Endothelial cell of umbilical vein (primary cell): Measurements from ENCODE around the gene FAM174B. TPM values are rescaled to one million over a fixed set of nuclear protein-coding genes. Genes with fewer than 3 reads are reported as not detected.

ENCODE experiments used
- BruUV-seq: library from RNA; stranded (reverse); fragments of 400-500 nt; replicated peaks from 2 replicates; lab custom pipeline; 2021; lab: Mats Ljungman, UMichigan
- CTCF ChIA-PET: fragments of 300-600, 350-600 bp; sonication (Branson Sonifier 250); formaldehyde crosslinking; loops from one replicate; lab custom pipeline; 2021; ENCODE audit warnings: antibody characterized with exemption, inconsistent platforms; lab: Charles Lee
- POLR2A ChIA-PET: fragments of 300-600, 350-600 bp; sonication (Branson Sonifier 250); formaldehyde crosslinking; loops from one replicate; lab custom pipeline; 2021; ENCODE audit warnings: antibody characterized with exemption, inconsistent platforms; lab: Charles Lee
- DNase-seq: peaks from one replicate; pipeline ENCODE4 v3.0.0-alpha.2; 2011; ENCODE audit warnings: low read depth, low spot score
- FAIRE-seq: peaks from 2 replicates; lab custom pipeline; 2011; peaks lifted over from hg19 to GRCh38; lab: Jason Lieb, UNC
- H2AFZ ChIP-seq: 2 replicates; pipeline ENCODE4 v1.6.0; 2012; ENCODE audit warnings: low read depth, low read length, control low read depth, inconsistent platforms
- H3K27ac ChIP-seq: 2 replicates; pipeline ENCODE4 v1.5.1; 2011; ENCODE audit warnings: low read depth, mild to moderate bottlenecking, control low read depth, low read length, moderate library complexity; ENCODE audit not compliant: insufficient read depth
- H3K27me3 ChIP-seq, 2 experiments: 2 replicates each; pipeline versions ENCODE4 v1.6.0 to v1.6.1; 2011; ENCODE audit warnings: low read length in 2 of 2, mixed read lengths in 1 of 2; ENCODE audit not compliant: control insufficient read depth in 2 of 2, insufficient read depth in 2 of 2
- H3K36me3 ChIP-seq, 2 experiments: 2 replicates in 1 of 2; 3 replicates in 1 of 2; pipeline ENCODE4 v1.5.1; 2011; ENCODE audit warnings: low read length in 2 of 2, mild to moderate bottlenecking in 1 of 2, moderate library complexity in 1 of 2; ENCODE audit not compliant: control insufficient read depth in 2 of 2, insufficient read depth in 2 of 2; ENCODE audit errors: extremely low read depth in 1 of 2
- H3K4me1 ChIP-seq: 3 replicates; pipeline ENCODE4 v1.5.1; 2011; ENCODE audit warnings: mild to moderate bottlenecking, low read length; ENCODE audit not compliant: control insufficient read depth, insufficient read depth; ENCODE audit errors: extremely low read depth
- H3K4me2 ChIP-seq: 2 replicates; pipeline ENCODE4 v1.6.1; 2011; ENCODE audit warnings: low read length, control low read depth, mixed read lengths; ENCODE audit not compliant: insufficient read depth
- H3K4me3 ChIP-seq, 3 experiments: fragments of 200-600 bp in 1 of 3; sonication (generic), shearing (Covaris generic) in 1 of 3; replicated peaks in 1 of 3; 2 replicates each; pipeline ENCODE4 v1.5.1; 2011 to 2016; ENCODE audit warnings: control low read depth in 3 of 3, low read length in 3 of 3, mild to moderate bottlenecking in 2 of 3, inconsistent platforms in 1 of 3, low read depth in 1 of 3, moderate library complexity in 1 of 3; ENCODE audit not compliant: insufficient read depth in 1 of 3
- H3K79me2 ChIP-seq: 2 replicates; pipeline ENCODE4 v1.6.0; 2012; ENCODE audit warnings: low read length, inconsistent platforms; ENCODE audit not compliant: control insufficient read depth, insufficient read depth
- H3K9ac ChIP-seq: replicated peaks from 2 replicates; pipeline ENCODE3; 2011; ENCODE audit warnings: low read length, control low read depth; ENCODE audit not compliant: insufficient read depth; ENCODE audit errors: extremely low read depth
- H3K9me1 ChIP-seq: replicated peaks from 3 replicates; pipeline ENCODE4 v1.6.0; 2011; ENCODE audit warnings: mild to moderate bottlenecking, low read length; ENCODE audit not compliant: control insufficient read depth, insufficient read depth; ENCODE audit errors: extremely low read depth
- H3K9me3 ChIP-seq: replicated peaks from 2 replicates; pipeline ENCODE4 v1.5.1; 2012; ENCODE audit warnings: low read length, inconsistent platforms; ENCODE audit not compliant: control insufficient read depth, insufficient read depth
- H4K20me1 ChIP-seq: replicated peaks from 2 replicates; pipeline ENCODE3; 2011; ENCODE audit warnings: mild to moderate bottlenecking, low read length; ENCODE audit not compliant: control insufficient read depth, insufficient read depth; ENCODE audit errors: extremely low read depth
- CTCF ChIP-seq, 2 donors: IDR thresholded peaks; 1 replicate in 1 of 2; 2 replicates in 1 of 2; pipeline ENCODE4 v1.5.1; 2011; ENCODE audit warnings: low read length in 2 of 2, mild to moderate bottlenecking in 2 of 2, moderate library complexity in 2 of 2, control low read depth in 1 of 2, inconsistent platforms in 1 of 2, low read depth in 1 of 2; ENCODE audit not compliant: insufficient read depth in 1 of 2; ENCODE audit errors: extremely low read depth in 1 of 2
- EZH2 ChIP-seq: IDR thresholded peaks from 2 replicates; pipeline ENCODE4 v1.6.1; 2012; ENCODE audit warnings: borderline replicate concordance, low read depth, mild to moderate bottlenecking, moderate library complexity, low read length, inconsistent platforms; ENCODE audit not compliant: severe bottlenecking
- FOS ChIP-seq: IDR thresholded peaks from 2 replicates; pipeline ENCODE4 v1.6.1; 2011; ENCODE audit warnings: mild to moderate bottlenecking, low read length, moderate library complexity, borderline replicate concordance; ENCODE audit not compliant: insufficient read depth
- GATA2 ChIP-seq: IDR thresholded peaks from 2 replicates; pipeline ENCODE4 v1.7.0; 2011; ENCODE audit warnings: low read depth, mild to moderate bottlenecking, moderate library complexity, mixed read lengths, low read length; ENCODE audit not compliant: insufficient read length, insufficient read depth
- JUN ChIP-seq: IDR thresholded peaks from 2 replicates; pipeline ENCODE4 v1.6.1; 2011; ENCODE audit warnings: borderline replicate concordance, low read depth; ENCODE audit not compliant: insufficient read length, insufficient read depth
- MAX ChIP-seq: IDR thresholded peaks from 2 replicates; pipeline ENCODE4 v1.6.1; 2011; ENCODE audit not compliant: insufficient read depth, insufficient read length
- MYC ChIP-seq: IDR thresholded peaks from one replicate; pipeline ENCODE4 v1.6.1; 2011; ENCODE audit warnings: mild to moderate bottlenecking, low read depth, low read length
- POLR2A ChIP-seq: IDR thresholded peaks from 2 replicates; pipeline ENCODE4 v1.6.1; 2012; ENCODE audit warnings: low read depth, mild to moderate bottlenecking, control low read depth, low read length
- POLR2AphosphoS5 ChIP-seq: IDR thresholded peaks from 2 replicates; pipeline ENCODE4 v1.6.1; 2012; ENCODE audit warnings: low read depth, mild to moderate bottlenecking, control low read depth, low read length, moderate library complexity; ENCODE audit not compliant: insufficient read depth
- dilution Hi-C: fragments of 300-500 bp; cut with MboI; formaldehyde crosslinking; loops from one replicate; pipeline ENCODE4 v1.15.0; 2019; ENCODE audit warnings: low sequenced_read_pairs; ENCODE audit not compliant: extremely low pct_ligation_motif_present
- intact Hi-C: fragments of 100-400 bp; cut with micrococcal nuclease; formaldehyde crosslinking; loops from one replicate; pipeline ENCODE4 v1.10.0; 2022
- polyA plus RNA-seq, 4 experiments: library from polyadenylated mRNA; depleted of rRNA in 3 of 4; stranded (reverse) in 3 of 4; unstranded in 1 of 4; fragments of >200 nt; gene quantifications; 2 replicates each; pipeline versions ENCODE4 v1.2.1 to v1.2.3, GENCODE V29; 2011 to 2012; ENCODE audit warnings: missing spikeins in 1 of 4
- total RNA-seq: library from RNA; stranded (reverse); gene quantifications from 2 replicates; pipeline ENCODE4 v1.2.3, GENCODE V29; 2021

The FAM174B gene
- total and polyA plus RNA-seq, 2 donors (not counting 3 experiments of a cell fraction or from before 2014, with no cell fraction given): 25.9 to 30.2 TPM

GRCh38 chr15:92675485-92675884, 19.9 kb upstream of the FAM174B start:
- TF ChIP-seq CTCF (IDR thresholded peaks at IDR 0.05; ENCODE audit: extremely low read depth in 1 of 2, insufficient read depth in 1 of 2, low read depth in 1 of 2, low read length in 2 of 2): no peak
- no peak for TF ChIP-seq MYC
- no peak for TF ChIP-seq MAX
- TF ChIP-seq POLR2AphosphoS5: no peak
- H3K4me3 ChIP-seq: no peak overlapping the region
- intact Hi-C loops: no loop called here
- H3K9me3 ChIP-seq: no peaks in the 10 kb centered on the region
- no peak overlapping the region for H2AFZ ChIP-seq
- no peaks in the 10 kb centered on the region for H3K4me1 ChIP-seq
- POLR2A ChIA-PET: no interaction called here
- no peaks in the 10 kb centered on the region for H3K9me1 ChIP-seq
- no peaks in the 10 kb centered on the region for H3K36me3 ChIP-seq
- dilution Hi-C loops: no loop called here
- peaks cover 0 to 2% of the 10 kb centered on the region in 2 experiments for H3K27me3 ChIP-seq
- DNase-seq (no peak), FAIRE-seq (no peak)
- no peak overlapping the region for H3K4me2 ChIP-seq
- BruUV-seq: no TSS peak
- H3K9ac ChIP-seq: no peak overlapping the region
- no peak overlapping the region for H3K27ac ChIP-seq
- CTCF ChIA-PET: no interaction called here
- H3K79me2 ChIP-seq: no peaks in the 10 kb centered on the region
- no peaks in the 10 kb centered on the region for H4K20me1 ChIP-seq

GRCh38 chr15:92674347-92674746, 18.8 kb upstream of the FAM174B start:
- Histone ChIP-seq H3K9me1 (no peaks in the 10 kb centered on the region), H3K9ac (no peak overlapping the region), H3K4me2 (no peak overlapping the region), H2AFZ (no peak overlapping the region), H3K36me3 (no peaks in the 10 kb centered on the region), H3K79me2 (no peaks in the 10 kb centered on the region), H3K9me3 (no peaks in the 10 kb centered on the region), H3K4me1 (no peaks in the 10 kb centered on the region), H3K4me3 (no peak overlapping the region), H3K27me3 (peaks cover 0 to 2% of the 10 kb centered on the region in 2 experiments), H3K27ac (no peak overlapping the region), H4K20me1 (no peaks in the 10 kb centered on the region)
- intact Hi-C loops: no loop called here
- CTCF ChIA-PET: no interaction called here
- dilution Hi-C loops: no loop called here
- TF ChIP-seq MYC: no peak
- TF ChIP-seq POLR2A: no peak
- TF ChIP-seq MAX: no peak
- TF ChIP-seq POLR2AphosphoS5: no peak
- TF ChIP-seq EZH2: no peak
- no peak for TF ChIP-seq JUN
- no peak for TF ChIP-seq FOS
- no peak for TF ChIP-seq GATA2
- TF ChIP-seq CTCF (IDR thresholded peaks at IDR 0.05; ENCODE audit: extremely low read depth in 1 of 2, insufficient read depth in 1 of 2, low read depth in 1 of 2, low read length in 2 of 2): no peak
- FAIRE-seq: no peak
- no TSS peak for BruUV-seq
- POLR2A ChIA-PET: no interaction called here
- no peak for DNase-seq
